Dendritic cell treated with granulocyte-macrophage colony-stimulating factor and Interleukin-4, amounts not matched to agents 40 ng/mL and 50 ng/mL, for 4 days (primary cell): ENCODE data around the gene KRTAP5-8.
"Not testable (repeated sequence)": the region's sequence is repeated elsewhere in the genome, so short reads cannot be mapped to it uniquely, and the experiment has no call there.

Source experiments
- H3K27ac Mint-ChIP-seq: one replicate; pipeline ENCODE4 v1.8.0; 2022; ENCODE audit warnings: mild to moderate bottlenecking, mixed read lengths
- H3K27me3 Mint-ChIP-seq: one replicate; pipeline ENCODE4 v1.8.0; 2022; ENCODE audit warnings: mild to moderate bottlenecking, mixed read lengths
- H3K36me3 Mint-ChIP-seq: one replicate; pipeline ENCODE4 v1.8.0; 2022; ENCODE audit warnings: low read depth, mixed read lengths
- H3K4me1 Mint-ChIP-seq: one replicate; pipeline ENCODE4 v1.8.0; 2022; ENCODE audit warnings: low read depth, mixed read lengths
- H3K4me3 Mint-ChIP-seq: one replicate; pipeline ENCODE4 v1.8.0; 2022; ENCODE audit warnings: mild to moderate bottlenecking, moderate library complexity, mixed read lengths
- H3K9me3 Mint-ChIP-seq: one replicate; pipeline ENCODE4 v1.8.0; 2022; ENCODE audit warnings: mixed read lengths
- intact Hi-C: fragments of 100-400 bp; cut with micrococcal nuclease; formaldehyde crosslinking; loops from one replicate; pipeline ENCODE4 v1.15.0; 2022

Gene KRTAP5-8

GRCh38 chr11:71527576-71528210 lies 10.1 kb upstream of the KRTAP5-8 start:
- no peaks in the 10 kb centered on the region for H3K36me3 Mint-ChIP-seq
- no peaks in the 10 kb centered on the region for H3K9me3 Mint-ChIP-seq
- H3K27me3 Mint-ChIP-seq = peaks cover 5% of the 10 kb centered on the region
- peaks cover 7% of the 10 kb centered on the region for H3K4me1 Mint-ChIP-seq
- intact Hi-C loops = no loop called here
- H3K4me3 Mint-ChIP-seq = no peak overlapping the region
- H3K27ac Mint-ChIP-seq = no peak overlapping the region

GRCh38 chr11:71530602-71531001 lies 7.2 kb upstream of the KRTAP5-8 start:
- no peak overlapping the region for H3K27ac Mint-ChIP-seq
- peaks cover 7% of the 10 kb centered on the region for H3K4me1 Mint-ChIP-seq

GRCh38 chr11:71532036-71532610 lies 5.7 kb upstream of the KRTAP5-8 start:
- no peaks in the 10 kb centered on the region for H3K9me3 Mint-ChIP-seq
- intact Hi-C loops = no loop called here
- no peak overlapping the region for H3K27ac Mint-ChIP-seq
- no peaks in the 10 kb centered on the region for H3K36me3 Mint-ChIP-seq
- H3K4me1 Mint-ChIP-seq = peaks cover 7% of the 10 kb centered on the region
- peaks cover 5% of the 10 kb centered on the region for H3K27me3 Mint-ChIP-seq
- no peak overlapping the region for H3K4me3 Mint-ChIP-seq

More at GRCh38 chr11:71530602-71531001, 7.2 kb upstream of the KRTAP5-8 start:
- no peaks in the 10 kb centered on the region for H3K9me3 Mint-ChIP-seq
- H3K4me3 Mint-ChIP-seq = no peak overlapping the region
- intact Hi-C loops = no loop called here
- H3K27me3 Mint-ChIP-seq = peaks cover 5% of the 10 kb centered on the region
- no peaks in the 10 kb centered on the region for H3K36me3 Mint-ChIP-seq

GRCh38 chr11:71534711-71535608 lies 2.9 kb upstream of the KRTAP5-8 start:
- H3K4me1 Mint-ChIP-seq, H3K27ac Mint-ChIP-seq, H3K36me3 Mint-ChIP-seq, intact Hi-C loops, H3K9me3 Mint-ChIP-seq, H3K27me3 Mint-ChIP-seq, H3K4me3 Mint-ChIP-seq: not testable (repeated sequence)

- Mint-ChIP-seq H3K9me3 (peaks cover 6% of the 10 kb centered on the region), H3K36me3 (no peaks in the 10 kb centered on the region), H3K4me3 (no peak overlapping the region)
These were observed 2.0 kb upstream of the KRTAP5-8 start for GRCh38 chr11:71535825-71536224.

GRCh38 chr11:71537537-71537936 lies 288 bp upstream of the KRTAP5-8 start:
- Mint-ChIP-seq H3K27me3 (no peaks in the 10 kb centered on the region), H3K36me3 (no peaks in the 10 kb centered on the region)

More at GRCh38 chr11:71535825-71536224, 2.0 kb upstream of the KRTAP5-8 start:
- Mint-ChIP-seq H3K4me1 (peaks cover 7% of the 10 kb centered on the region), H3K27ac (no peak overlapping the region), H3K27me3 (no peaks in the 10 kb centered on the region)
- intact Hi-C loops = no loop called here

GRCh38 chr11:71538666-71538990 lies 803 bp downstream of the KRTAP5-8 start:
- H3K4me1 Mint-ChIP-seq = peaks cover 10% of the 10 kb centered on the region
- H3K9me3 Mint-ChIP-seq = peaks cover 16% of the 10 kb centered on the region
- no peak overlapping the region for H3K4me3 Mint-ChIP-seq
- intact Hi-C loops = no loop called here
- no peaks in the 10 kb centered on the region for H3K36me3 Mint-ChIP-seq
- no peak overlapping the region for H3K27ac Mint-ChIP-seq
- no peaks in the 10 kb centered on the region for H3K27me3 Mint-ChIP-seq

More at GRCh38 chr11:71537537-71537936, 288 bp upstream of the KRTAP5-8 start:
- Mint-ChIP-seq H3K9me3 (peaks cover 16% of the 10 kb centered on the region), H3K4me1 (no peaks in the 10 kb centered on the region), H3K27ac (no peak overlapping the region), H3K4me3 (no peak overlapping the region)
- intact Hi-C loops = no loop called here

- Mint-ChIP-seq H3K4me1 (peaks cover 13% of the 10 kb centered on the region), H3K27ac (no peak overlapping the region), H3K36me3 (no peaks in the 10 kb centered on the region), H3K27me3 (no peaks in the 10 kb centered on the region), H3K4me3 (no peak overlapping the region), H3K9me3 (peaks cover 16% of the 10 kb centered on the region)
- intact Hi-C loops = no loop called here
These were observed 1.2 kb downstream of the KRTAP5-8 start for GRCh38 chr11:71539017-71539416.

GRCh38 chr11:71539971-71540370 lies 2.1 kb downstream of the KRTAP5-8 start:
- H3K27me3 Mint-ChIP-seq, H3K4me3 Mint-ChIP-seq, H3K36me3 Mint-ChIP-seq, intact Hi-C loops, H3K27ac Mint-ChIP-seq: not testable (repeated sequence)
- H3K4me1 Mint-ChIP-seq = peaks cover 19% of the 10 kb centered on the region
- peaks cover 16% of the 10 kb centered on the region for H3K9me3 Mint-ChIP-seq

- H3K4me3 Mint-ChIP-seq, intact Hi-C loops, H3K36me3 Mint-ChIP-seq: not testable (repeated sequence)
These were observed 2.9 kb downstream of the KRTAP5-8 start for GRCh38 chr11:71540521-71541304.

GRCh38 chr11:71542382-71542781 lies 4.6 kb downstream of the KRTAP5-8 start:
- intact Hi-C loops = no loop called here
- no peak overlapping the region for H3K4me3 Mint-ChIP-seq
- no peak overlapping the region for H3K27ac Mint-ChIP-seq

More at GRCh38 chr11:71540521-71541304, 2.9 kb downstream of the KRTAP5-8 start:
- not testable (repeated sequence) for H3K27ac Mint-ChIP-seq, H3K27me3 Mint-ChIP-seq
- Mint-ChIP-seq H3K9me3 (peaks cover 17% of the 10 kb centered on the region), H3K4me1 (peaks cover 19% of the 10 kb centered on the region)

GRCh38 chr11:71542879-71543777 lies 5.3 kb downstream of the KRTAP5-8 start:
- peak overlapping the region; percentile 41 for H3K27ac Mint-ChIP-seq
- no peaks in the 10 kb centered on the region for H3K36me3 Mint-ChIP-seq
- intact Hi-C loops = no loop called here
- H3K4me3 Mint-ChIP-seq = peak overlapping the region; percentile 36
- H3K9me3 Mint-ChIP-seq = peaks cover 29% of the 10 kb centered on the region
- peaks cover 25% of the 10 kb centered on the region for H3K4me1 Mint-ChIP-seq
- H3K27me3 Mint-ChIP-seq = peaks cover 10% of the 10 kb centered on the region

More at GRCh38 chr11:71542382-71542781, 4.6 kb downstream of the KRTAP5-8 start:
- Mint-ChIP-seq H3K9me3 (peaks cover 29% of the 10 kb centered on the region), H3K36me3 (no peaks in the 10 kb centered on the region), H3K4me1 (peaks cover 19% of the 10 kb centered on the region), H3K27me3 (peaks cover 4% of the 10 kb centered on the region)

- H3K9me3 Mint-ChIP-seq = peaks cover 29% of the 10 kb centered on the region
- intact Hi-C loops = no loop called here
- peak overlapping the region; percentile 41 for H3K27ac Mint-ChIP-seq
- H3K4me1 Mint-ChIP-seq = peaks cover 33% of the 10 kb centered on the region
- H3K27me3 Mint-ChIP-seq = peaks cover 17% of the 10 kb centered on the region
- H3K36me3 Mint-ChIP-seq = no peaks in the 10 kb centered on the region
- H3K4me3 Mint-ChIP-seq = no peak overlapping the region
These were observed 6.0 kb downstream of the KRTAP5-8 start for GRCh38 chr11:71543866-71544265.
